ENCODE results near the gene ATP4A.

ATP4A gene

DNA sequence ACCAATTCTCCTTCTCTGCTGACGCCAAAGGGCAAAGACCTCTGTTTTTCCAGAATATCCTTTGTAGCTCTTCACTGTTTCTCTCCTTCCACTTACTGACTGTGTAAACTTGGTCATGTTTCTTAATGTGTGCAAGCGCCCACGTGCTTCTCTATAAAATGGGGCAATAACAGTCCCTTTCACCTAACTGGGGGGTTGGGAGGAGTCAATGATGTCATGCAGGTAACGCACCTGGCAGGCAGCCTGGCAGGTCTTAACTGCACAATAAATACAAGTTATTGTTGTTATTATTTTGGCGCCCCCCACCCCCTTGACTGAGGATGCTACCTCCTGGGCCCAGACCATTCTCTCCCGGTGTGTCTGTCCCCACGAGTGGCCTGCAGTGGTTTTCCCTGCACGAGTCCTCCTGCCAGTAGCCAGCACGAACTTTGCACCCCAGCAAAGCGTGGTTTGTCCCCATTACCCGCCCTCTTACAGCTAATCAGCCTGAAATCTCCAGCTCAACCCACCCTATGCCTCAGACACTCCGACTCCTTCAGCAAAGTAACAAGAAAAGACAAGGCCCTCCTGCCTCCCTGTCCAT lies 40.6 kb downstream of the ATP4A start:
- no peak for DNase-seq

- DNase-seq = no peak
These were observed 42.2 kb downstream of the ATP4A start for GRCh38 chr19:35521124-35521743.

DNA sequence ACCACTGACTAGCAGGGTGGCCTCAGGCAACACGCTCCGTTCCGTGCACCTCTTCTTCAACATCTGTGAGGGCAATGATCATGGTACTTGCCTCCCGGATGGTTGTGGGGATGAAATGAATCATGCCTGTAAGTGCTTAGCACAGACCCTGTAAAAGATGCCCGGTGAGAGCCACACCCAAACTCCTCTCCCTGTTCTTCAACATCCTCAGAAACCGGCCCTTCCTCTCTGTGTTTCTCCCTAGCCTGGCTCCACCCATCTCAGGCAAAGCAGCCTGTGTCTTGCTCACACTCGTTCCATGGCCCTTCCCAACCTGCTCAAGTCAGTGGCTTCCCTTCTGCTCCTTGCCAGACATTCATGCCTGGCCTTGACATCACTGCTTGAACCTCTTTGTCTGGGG lies 44.2 kb downstream of the ATP4A start:
- DNase-seq = no peak

DNA sequence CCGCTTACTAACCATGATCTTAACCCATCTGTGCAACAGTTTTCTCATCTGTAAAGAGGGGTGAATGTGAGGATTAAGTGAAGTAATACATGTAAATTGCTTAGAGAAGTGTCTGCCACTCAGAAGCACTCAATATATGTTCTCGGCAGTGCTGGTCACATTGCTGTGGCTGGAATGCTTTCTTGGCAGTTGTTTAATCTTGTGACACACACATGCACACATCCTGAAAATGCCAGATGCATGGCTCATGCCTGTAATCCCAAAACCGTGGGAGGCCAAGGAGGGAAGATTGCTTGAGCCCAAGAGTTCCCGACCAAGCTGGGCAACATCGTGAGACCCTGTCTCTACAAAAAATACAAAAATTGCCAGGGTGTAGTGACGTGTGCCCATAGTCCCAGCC lies 45.1 kb downstream of the ATP4A start:
- DNase-seq = no peak

DNA sequence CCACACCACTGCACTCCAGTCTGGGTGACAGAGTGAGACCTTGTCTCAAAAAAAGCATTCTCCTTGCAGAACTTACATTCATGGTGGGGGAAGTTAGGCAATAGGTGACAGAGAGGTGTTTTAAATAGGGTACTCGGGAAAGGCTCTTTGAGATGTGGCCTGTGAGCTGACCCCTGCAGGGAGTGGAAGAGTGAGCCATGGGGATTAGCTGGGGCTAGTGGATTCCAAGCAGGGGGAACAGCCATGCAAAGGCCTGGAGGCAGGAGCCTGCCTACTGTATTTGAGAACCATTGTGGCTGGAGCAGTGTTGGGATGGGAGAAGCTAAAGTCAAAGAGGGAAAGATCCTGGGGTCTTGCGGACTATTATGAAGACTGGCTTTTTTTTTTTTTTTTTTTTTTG lies 46.1 kb downstream of the ATP4A start:
- DNase-seq = no peak

GRCh38 chr19:35516310-35516709 lies 47.1 kb downstream of the ATP4A start:
- DNase-seq = no peak

DNA sequence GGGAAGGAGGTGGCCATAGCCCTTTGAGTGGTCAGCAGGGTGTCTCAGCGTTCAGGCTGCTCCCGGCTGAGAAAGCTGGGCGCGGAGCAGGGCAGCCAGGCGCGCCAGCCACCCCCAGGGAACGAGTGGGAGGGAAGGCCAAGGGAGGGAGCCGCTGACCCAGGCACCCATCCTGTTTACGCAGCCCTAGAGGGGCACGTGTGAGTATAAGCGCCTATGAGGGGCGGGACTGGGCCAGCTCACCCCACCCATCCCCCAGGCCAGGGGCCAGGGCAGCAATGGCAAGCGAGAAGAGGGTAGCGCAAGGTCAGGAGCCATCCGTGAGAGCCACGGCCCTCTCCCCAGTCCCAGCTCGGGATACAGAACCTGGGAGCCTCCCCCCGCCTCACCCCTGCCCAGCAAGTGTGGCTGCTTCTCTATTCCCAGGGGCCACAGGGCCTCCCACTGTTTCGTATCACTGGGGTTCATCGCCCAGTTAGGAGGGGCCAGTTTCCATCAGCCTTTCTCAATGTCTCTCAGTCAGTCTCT lies 49.1 kb downstream of the ATP4A start:
- DNase-seq = no peak

- DNase-seq = no peak
These were observed 49.7 kb downstream of the ATP4A start, which contains the start of gene DMKN for GRCh38 chr19:35513628-35514281. TSS of gene DMKN (minus strand) at chr19:35513649. CDS start at chr19:35513475, 174 bp downstream.

DNA sequence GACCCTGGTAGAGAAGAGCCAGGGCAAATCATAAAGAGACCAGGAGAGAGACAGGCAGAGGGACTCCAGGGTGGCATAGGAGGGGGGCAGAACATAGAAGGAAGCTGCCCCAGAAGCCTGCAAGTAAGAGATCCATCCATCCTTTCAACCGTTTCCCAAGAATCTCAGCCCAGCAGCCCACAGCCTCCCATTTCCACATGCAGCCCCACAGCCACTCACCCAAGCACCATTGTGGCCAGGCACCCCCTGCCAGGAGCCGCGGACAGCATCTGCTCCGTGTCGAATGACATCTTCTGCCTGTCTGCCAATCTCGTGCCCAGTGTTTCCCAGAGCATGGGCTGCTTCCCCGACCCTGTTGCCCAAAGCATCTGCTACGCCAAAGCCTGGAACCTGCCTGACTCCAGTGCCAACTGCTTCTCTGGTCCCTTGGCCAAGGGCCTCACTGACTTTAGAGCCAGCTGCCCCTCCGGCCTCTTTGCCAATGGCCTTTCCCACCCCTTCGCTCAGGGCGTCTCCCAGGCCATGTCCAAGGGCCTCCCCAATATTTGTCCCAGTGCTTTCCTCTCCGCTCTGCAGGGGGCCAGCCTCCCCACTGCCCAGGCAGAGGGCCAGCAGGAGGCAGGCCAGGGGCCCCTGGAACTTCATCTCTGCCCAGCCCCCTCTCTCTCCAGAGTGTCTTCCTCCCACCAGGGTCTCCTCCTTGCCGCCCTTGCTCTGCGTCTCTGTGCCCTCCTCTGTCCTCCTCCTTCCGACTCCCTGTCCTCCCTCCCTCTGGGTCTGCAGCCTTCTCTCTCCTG lies 50.4 kb downstream of the ATP4A start:
- no peak for DNase-seq

DNA sequence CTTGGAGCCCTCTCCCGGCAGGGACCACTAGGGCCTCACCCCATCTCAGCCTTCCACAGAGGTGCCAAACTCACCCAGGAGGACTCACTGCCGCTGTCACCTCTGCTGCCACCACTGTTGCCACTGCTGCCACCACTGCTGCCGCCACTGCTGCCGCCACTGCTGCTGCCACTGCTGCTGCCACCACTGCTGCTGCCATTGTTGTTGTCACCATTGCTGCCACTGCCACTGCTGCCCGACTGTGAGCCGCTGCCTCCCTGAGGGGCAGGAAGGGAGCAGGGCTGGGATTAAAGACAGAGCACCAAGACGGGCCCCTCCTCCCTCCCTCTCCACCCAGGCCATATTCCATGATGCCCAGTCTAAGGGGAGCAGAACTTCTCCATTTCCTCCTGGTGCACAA lies 52.1 kb downstream of the ATP4A start:
- no peak for DNase-seq

- no peak for DNase-seq
These were observed 52.9 kb downstream of the ATP4A start for GRCh38 chr19:35510626-35510964.

- peak; percentile 50 for DNase-seq
These were observed 53.4 kb downstream of the ATP4A start for GRCh38 chr19:35509861-35510625.

GRCh38 chr19:35509018-35509652 lies 54.3 kb downstream of the ATP4A start:
- peak; percentile 23 for DNase-seq

DNA sequence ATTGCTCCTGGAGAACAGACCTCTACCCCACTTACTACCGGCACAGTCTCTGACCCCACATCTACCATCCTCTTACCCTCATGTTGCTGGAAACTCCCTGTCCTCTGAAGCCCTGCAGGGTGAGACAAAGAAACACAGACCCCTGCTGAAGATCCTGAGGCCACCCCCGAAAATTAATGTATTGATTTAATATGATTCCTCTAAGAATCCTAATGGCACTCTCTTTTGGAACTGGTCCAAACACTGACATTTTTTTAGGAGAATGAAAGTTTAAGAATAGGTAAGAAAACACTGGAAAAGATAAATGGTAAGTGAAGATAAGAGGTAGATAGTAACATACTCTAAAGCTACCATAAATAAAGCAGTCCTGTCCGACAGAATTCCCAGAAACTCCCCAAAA lies 55.3 kb downstream of the ATP4A start:
- no peak for DNase-seq

- DNase-seq = no peak
These were observed 55.9 kb downstream of the ATP4A start for GRCh38 chr19:35507561-35507960.

DNA sequence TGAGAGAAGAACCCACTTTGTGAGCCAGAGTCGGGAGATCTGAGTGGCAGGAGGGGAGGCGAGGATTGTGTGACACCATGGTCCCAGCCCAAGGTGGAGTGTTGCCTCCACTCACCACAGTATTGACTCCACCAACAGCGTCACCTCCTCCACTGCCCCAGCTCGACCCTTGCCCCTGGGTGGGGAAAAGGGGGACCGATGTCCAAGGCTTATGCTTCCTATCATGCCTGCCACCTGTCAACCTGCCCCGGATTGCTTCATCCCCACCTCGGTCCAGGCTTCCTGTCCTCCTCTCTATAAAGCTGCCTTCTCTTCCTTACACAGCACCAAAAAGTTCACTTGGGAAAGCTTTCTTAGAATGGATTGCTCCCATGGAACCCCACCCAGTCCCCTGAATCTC lies 57.4 kb downstream of the ATP4A start:
- DNase-seq = no peak

DNA sequence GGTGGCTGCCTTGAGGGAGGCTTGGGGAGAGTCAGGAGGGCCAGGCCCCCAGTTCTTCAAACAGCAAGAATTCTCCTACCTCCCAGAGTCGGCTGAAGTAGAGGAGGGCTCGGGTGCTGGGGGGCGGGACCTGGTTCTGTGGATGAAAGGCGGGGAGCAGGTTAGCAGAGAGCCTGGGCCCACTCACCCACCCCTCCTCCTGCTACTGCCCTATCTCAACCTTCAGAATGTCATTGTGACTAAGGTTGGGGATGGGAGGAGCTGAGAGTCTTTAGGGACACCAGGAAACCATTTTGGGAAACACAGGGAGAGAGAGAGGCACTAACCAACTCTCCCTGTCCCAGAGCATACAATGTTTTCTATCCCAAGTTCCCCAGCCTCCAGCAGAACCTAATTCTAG lies 60.7 kb downstream of the ATP4A start:
- DNase-seq = no peak

DNA sequence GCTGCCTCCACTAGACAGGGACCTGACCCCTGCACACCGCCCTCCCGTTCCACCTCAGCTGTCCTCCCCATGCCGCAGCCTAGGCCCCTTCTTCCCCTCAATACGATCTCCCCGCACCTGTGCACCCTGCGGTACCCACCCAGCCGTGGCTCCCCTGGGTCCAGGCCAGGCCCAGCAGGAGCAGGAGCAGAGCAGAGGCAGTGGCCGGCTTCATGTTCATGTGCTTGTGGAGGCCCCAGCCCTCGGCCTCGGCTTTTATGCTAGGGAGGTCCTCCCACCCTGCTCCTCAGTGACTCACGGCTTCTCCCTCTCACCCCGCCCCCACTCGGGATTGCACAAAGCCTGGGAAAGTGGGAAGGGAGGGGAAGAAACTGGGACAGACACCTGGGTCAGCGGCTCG lies 61.8 kb downstream of the ATP4A start:
- no peak for DNase-seq

DNA sequence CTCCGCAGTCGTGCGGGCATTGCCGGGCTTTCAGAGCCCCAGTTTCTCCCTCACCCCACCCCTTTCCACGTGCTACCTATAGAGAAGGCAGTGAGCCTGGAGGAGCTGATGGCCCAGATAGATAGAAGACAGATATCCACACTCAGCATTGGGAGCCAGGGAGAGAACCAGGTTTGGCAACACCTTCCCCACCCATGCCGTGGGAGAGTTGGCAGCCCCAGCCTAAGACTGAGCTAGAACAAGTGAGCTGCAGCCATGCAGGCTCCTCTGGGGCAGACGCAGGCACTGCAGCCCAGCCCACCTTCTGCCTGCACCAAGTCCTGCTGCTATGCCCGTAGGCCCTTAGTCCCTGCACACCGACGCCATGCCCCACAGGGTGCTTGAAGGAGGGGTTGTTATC lies 62.8 kb downstream of the ATP4A start:
- no peak for DNase-seq
